CD4-positive, alpha-beta memory T cell (primary cell): ENCODE results near the gene CLEC4E. TPM values are rescaled to one million over a fixed set of nuclear protein-coding genes. Genes with fewer than 3 reads are reported as not detected.

ENCODE experiments used
- CTCF ChIA-PET: fragments of 350-600 bp; sonication (Branson Sonifier 250); formaldehyde crosslinking; loops from one replicate; lab custom pipeline; 2021; ENCODE audit warnings: inconsistent platforms; ENCODE audit not compliant: partially characterized antibody; lab: Charles Lee
- POLR2A ChIA-PET: fragments of 350-600 bp; sonication (Branson Sonifier 250); formaldehyde crosslinking; loops from one replicate; lab custom pipeline; 2021; ENCODE audit not compliant: partially characterized antibody; lab: Charles Lee
- DNase-seq, 5 donors: peaks; one replicate each; pipeline versions ENCODE4 v3.0.0 to v3.0.0-alpha.2; 2020 to 2022; ENCODE audit warnings: mixed read lengths in 1 of 5
- H3K27ac ChIP-seq: one replicate; pipeline ENCODE4 v1.7.0; 2013; ENCODE audit warnings: low read depth, low read length
- H3K27me3 ChIP-seq: 2 replicates; pipeline ENCODE4 v1.7.0; 2013; ENCODE audit warnings: mild to moderate bottlenecking, low read length, moderate library complexity; ENCODE audit not compliant: insufficient read depth
- H3K36me3 ChIP-seq: 2 replicates; pipeline ENCODE4 v1.7.0; 2013; ENCODE audit warnings: mild to moderate bottlenecking, low read length, moderate library complexity; ENCODE audit not compliant: insufficient read depth
- H3K4me1 ChIP-seq: 2 replicates; pipeline ENCODE4 v1.7.0; 2013; ENCODE audit warnings: mild to moderate bottlenecking, low read length, moderate library complexity; ENCODE audit not compliant: insufficient read depth
- H3K4me3 ChIP-seq, 2 donors: one replicate each; pipeline ENCODE4 v1.7.0; 2013; ENCODE audit warnings: low read length in 2 of 2, mild to moderate bottlenecking in 1 of 2
- H3K9me3 ChIP-seq, 2 donors: one replicate each; pipeline ENCODE4 v1.7.0; 2013; ENCODE audit warnings: low read length in 2 of 2, control low read depth in 1 of 2; ENCODE audit not compliant: control insufficient read depth in 1 of 2
- H3K27ac Mint-ChIP-seq, 7 donors: one replicate each; pipeline ENCODE4 v1.8.0; 2020 to 2021; ENCODE audit warnings: mixed read lengths in 7 of 7, mild to moderate bottlenecking in 6 of 7, inconsistent platforms in 3 of 7, moderate library complexity in 3 of 7
- H3K27me3 Mint-ChIP-seq, 2 donors: one replicate each; pipeline ENCODE4 v1.8.0; 2020 to 2021; ENCODE audit warnings: mixed read lengths in 2 of 2
- H3K36me3 Mint-ChIP-seq, 2 donors: one replicate each; pipeline ENCODE4 v1.8.0; 2020 to 2021; ENCODE audit warnings: mixed read lengths in 2 of 2, inconsistent platforms in 1 of 2, mild to moderate bottlenecking in 1 of 2
- H3K4me1 Mint-ChIP-seq, 4 donors: one replicate each; pipeline ENCODE4 v1.8.0; 2020 to 2021; ENCODE audit warnings: mixed read lengths in 4 of 4, mild to moderate bottlenecking in 1 of 4
- H3K4me3 Mint-ChIP-seq, 8 donors: one replicate each; pipeline ENCODE4 v1.8.0; 2020 to 2021; ENCODE audit warnings: mixed read lengths in 8 of 8, mild to moderate bottlenecking in 7 of 8, moderate library complexity in 6 of 8, inconsistent platforms in 3 of 8
- H3K9me3 Mint-ChIP-seq, 8 donors: one replicate each; pipeline ENCODE4 v1.8.0; 2020 to 2021; ENCODE audit warnings: mixed read lengths in 8 of 8, mild to moderate bottlenecking in 5 of 8, inconsistent platforms in 3 of 8, moderate library complexity in 1 of 8
- intact Hi-C: fragments of 100-400 bp; cut with micrococcal nuclease; formaldehyde crosslinking; loops from one replicate; pipeline ENCODE4 v1.15.1; 2023
- polyA plus RNA-seq, 2 donors: library from polyadenylated mRNA; unstranded; fragments of 300-500 nt; fragmentation: Illumina TruSeq; gene quantifications; one replicate each; pipeline ENCODE4 v1.2.3, GENCODE V29; 2021
- total RNA-seq, 2 experiments: library from RNA; stranded (reverse); gene quantifications; one replicate each; pipeline ENCODE4 v1.2.3, GENCODE V29; 2021

CLEC4E gene
- total and polyA plus RNA-seq, 4 experiments from 2014 or later: 0.89 TPM; not detected in 3

- H3K27ac Mint-ChIP-seq: no peak within 1 kb of the TSS
- ChIA-PET CTCF (no interaction called here), POLR2A (no interaction called here)
- H3K4me3 ChIP-seq: no peak within 1 kb of the TSS
- H3K4me1 ChIP-seq: no peaks in the 10 kb centered on the region
- H3K27me3 Mint-ChIP-seq: peaks cover 13 to 22% of the 10 kb centered on the region in 2 donors
- H3K36me3 ChIP-seq: no peaks in the 10 kb centered on the region
- H3K27ac ChIP-seq: no peak within 1 kb of the TSS
- no peaks in the 10 kb centered on the region for H3K9me3 ChIP-seq
- no peak within 1 kb of the TSS for H3K4me3 Mint-ChIP-seq
- H3K9me3 Mint-ChIP-seq: no peaks in the 10 kb centered on the region
- no peaks in the 10 kb centered on the region for H3K27me3 ChIP-seq
- DNase-seq: no peak
- intact Hi-C loops: no loop called here
- no peaks in the 10 kb centered on the region for H3K36me3 Mint-ChIP-seq
- peaks cover 0 to 4% (median 0%) of the 10 kb centered on the region in 4 donors for H3K4me1 Mint-ChIP-seq
Measured at GRCh38 chr12:8513256-8513655, 27.4 kb downstream of the CLEC4E start, which contains the start of gene CLEC4D. CLEC4D (plus strand) TSS chr12:8513503; CDS start chr12:8513733, 230 bp downstream.

GRCh38 chr12:8508910-8509841, 31.5 kb downstream of the CLEC4E start:
- H3K9me3 ChIP-seq: no peaks in the 10 kb centered on the region
- H3K36me3 ChIP-seq: no peaks in the 10 kb centered on the region
- H3K27ac Mint-ChIP-seq: no peak overlapping the region
- H3K27ac ChIP-seq: no peak overlapping the region
- H3K36me3 Mint-ChIP-seq: no peaks in the 10 kb centered on the region
- no peak for DNase-seq
- H3K4me3 ChIP-seq: no peak overlapping the region
- no peak overlapping the region for H3K4me3 Mint-ChIP-seq
- CTCF ChIA-PET: no interaction called here
- no peaks in the 10 kb centered on the region for H3K4me1 ChIP-seq
- no peaks in the 10 kb centered on the region for H3K9me3 Mint-ChIP-seq
- peaks cover 0 to 4% (median 0%) of the 10 kb centered on the region in 4 donors for H3K4me1 Mint-ChIP-seq
- POLR2A ChIA-PET: no interaction called here
- peaks cover 6 to 16% of the 10 kb centered on the region in 2 donors for H3K27me3 Mint-ChIP-seq
- intact Hi-C loops: no loop called here
- H3K27me3 ChIP-seq: no peaks in the 10 kb centered on the region

- ChIA-PET POLR2A (no interaction called here), CTCF (no interaction called here)
- no peaks in the 10 kb centered on the region for H3K27me3 ChIP-seq
- intact Hi-C loops: no loop called here
- Mint-ChIP-seq H3K27me3 (peaks cover 2 to 12% of the 10 kb centered on the region in 2 donors), H3K4me1 (peaks cover 0 to 4% (median 0%) of the 10 kb centered on the region in 4 donors), H3K27ac (no peak overlapping the region), H3K9me3 (no peaks in the 10 kb centered on the region), H3K36me3 (no peaks in the 10 kb centered on the region), H3K4me3 (no peak overlapping the region)
- no peaks in the 10 kb centered on the region for H3K9me3 ChIP-seq
- H3K27ac ChIP-seq: no peak overlapping the region
- no peaks in the 10 kb centered on the region for H3K4me1 ChIP-seq
- DNase-seq: no peak
- H3K4me3 ChIP-seq: no peak overlapping the region
- no peaks in the 10 kb centered on the region for H3K36me3 ChIP-seq
Measured at GRCh38 chr12:8508223-8508622, 32.5 kb downstream of the CLEC4E start.

- Histone ChIP-seq H3K27ac (no peak overlapping the region), H3K4me1 (no peaks in the 10 kb centered on the region), H3K9me3 (no peaks in the 10 kb centered on the region), H3K27me3 (no peaks in the 10 kb centered on the region), H3K36me3 (no peaks in the 10 kb centered on the region), H3K4me3 (no peak overlapping the region)
- ChIA-PET CTCF (interaction anchor here (0.6 kb wide), 1 partner anchor 944 kb away, joined by 3 read pairs; no protein-coding TSS in a partner anchor), POLR2A (no interaction called here)
- Mint-ChIP-seq H3K4me3 (no peak overlapping the region), H3K36me3 (no peaks in the 10 kb centered on the region), H3K4me1 (peaks cover 0 to 4% (median under 1%) of the 10 kb centered on the region in 4 donors), H3K27ac (no peak overlapping the region), H3K9me3 (no peaks in the 10 kb centered on the region), H3K27me3 (peaks cover 2 to 12% of the 10 kb centered on the region in 2 donors)
- intact Hi-C loops: no loop called here
- no peak for DNase-seq
Measured at GRCh38 chr12:8507596-8507995, 33.1 kb downstream of the CLEC4E start.

- Mint-ChIP-seq H3K27ac (no peak overlapping the region), H3K36me3 (no peaks in the 10 kb centered on the region), H3K4me3 (no peak overlapping the region), H3K27me3 (peaks cover 2 to 9% of the 10 kb centered on the region in 2 donors), H3K4me1 (peaks cover 6 to 17% (median 9%) of the 10 kb centered on the region in 4 donors), H3K9me3 (no peaks in the 10 kb centered on the region)
- intact Hi-C loops: no loop called here
- Histone ChIP-seq H3K27ac (no peak overlapping the region), H3K4me1 (peaks cover 12% of the 10 kb centered on the region), H3K9me3 (no peaks in the 10 kb centered on the region), H3K36me3 (no peaks in the 10 kb centered on the region), H3K4me3 (no peak overlapping the region), H3K27me3 (no peaks in the 10 kb centered on the region)
- POLR2A ChIA-PET: no interaction called here
- DNase-seq: no peak
- CTCF ChIA-PET: no interaction called here
Measured at GRCh38 chr12:8504351-8504750, 36.4 kb downstream of the CLEC4E start.

- Histone ChIP-seq H3K27me3 (no peaks in the 10 kb centered on the region), H3K4me1 (peaks cover 12% of the 10 kb centered on the region), H3K4me3 (no peak overlapping the region), H3K36me3 (no peaks in the 10 kb centered on the region), H3K27ac (no peak overlapping the region), H3K9me3 (no peaks in the 10 kb centered on the region)
- intact Hi-C loops: no loop called here
- ChIA-PET CTCF (interaction anchor here (0.6 kb wide), 1 partner anchor 39 kb away, joined by 3 read pairs; the partner anchor contains the start of gene CLEC4E), POLR2A (no interaction called here)
- peaks cover 0 to 8% of the 10 kb centered on the region in 2 donors for H3K27me3 Mint-ChIP-seq
- no peaks in the 10 kb centered on the region for H3K36me3 Mint-ChIP-seq
- peak overlapping the region in 3 of 8 donors; percentile 5 to 45 (median 33) for H3K4me3 Mint-ChIP-seq
- no peaks in the 10 kb centered on the region for H3K9me3 Mint-ChIP-seq
- peak in 1 of 5 donors; percentile 3 for DNase-seq
- H3K4me1 Mint-ChIP-seq: peaks cover 6 to 17% (median 9%) of the 10 kb centered on the region in 4 donors
- H3K27ac Mint-ChIP-seq: peak overlapping the region in 1 of 7 donors; percentile 3
Measured at GRCh38 chr12:8501720-8502119, 39.0 kb downstream of the CLEC4E start.

GRCh38 chr12:8499616-8500015, 41.1 kb downstream of the CLEC4E start:
- H3K36me3 ChIP-seq: no peaks in the 10 kb centered on the region
- H3K4me1 ChIP-seq: peaks cover 12% of the 10 kb centered on the region
- ChIA-PET POLR2A (no interaction called here), CTCF (interaction anchor here (1.1 to 1.5 kb wide), 2 partner anchors 45 to 391 kb away, joined by 4 to 5 read pairs; no protein-coding TSS in a partner anchor)
- no peak overlapping the region for H3K4me3 Mint-ChIP-seq
- no peaks in the 10 kb centered on the region for H3K9me3 Mint-ChIP-seq
- H3K9me3 ChIP-seq: no peaks in the 10 kb centered on the region
- no peaks in the 10 kb centered on the region for H3K36me3 Mint-ChIP-seq
- H3K27me3 ChIP-seq: no peaks in the 10 kb centered on the region
- intact Hi-C loops: no loop called here
- no peak overlapping the region for H3K27ac ChIP-seq
- H3K27me3 Mint-ChIP-seq: peaks cover 0 to 6% of the 10 kb centered on the region in 2 donors
- H3K4me1 Mint-ChIP-seq: peaks cover 6 to 17% (median 9%) of the 10 kb centered on the region in 4 donors
- H3K4me3 ChIP-seq: no peak overlapping the region
- H3K27ac Mint-ChIP-seq: no peak overlapping the region
- DNase-seq: no peak
